Mesothelial cell of epicardium (in vitro differentiated cells): ENCODE data around the gene P2RX5. TPM values are rescaled to one million over a fixed set of nuclear protein-coding genes. Genes with fewer than 3 reads are reported as not detected.
A peak's percentile ranks its signal among the peaks of the same experiment; 100 is the strongest.

Experiments used
- DNase-seq, 2 experiments: peaks; one replicate each; pipeline ENCODE4 v3.0.0; 2021; ENCODE audit warnings: low spot score in 2 of 2; ENCODE audit not compliant: unreplicated experiment in 2 of 2
- H3K27ac Mint-ChIP-seq: 2 replicates; pipeline ENCODE4 v1.8.0; 2021; ENCODE audit warnings: mixed read lengths
- H3K27me3 Mint-ChIP-seq: 2 replicates; pipeline ENCODE4 v1.8.0; 2021; ENCODE audit warnings: low read depth, mixed read lengths
- H3K36me3 Mint-ChIP-seq: 2 replicates; pipeline ENCODE4 v1.8.0; 2021; ENCODE audit warnings: mixed read lengths
- H3K4me1 Mint-ChIP-seq: 2 replicates; pipeline ENCODE4 v1.8.0; 2021; ENCODE audit warnings: mixed read lengths
- H3K4me3 Mint-ChIP-seq: 2 replicates; pipeline ENCODE4 v1.8.0; 2021; ENCODE audit warnings: mild to moderate bottlenecking, moderate library complexity, mixed read lengths
- H3K9me3 Mint-ChIP-seq: 2 replicates; pipeline ENCODE4 v1.8.0; 2021; ENCODE audit warnings: mixed read lengths
- CTCF ChIP-seq: fragments of 200-600 bp; sonication (generic); IDR thresholded peaks from one replicate; pipeline ENCODE4 v1.5.0; 2021; ENCODE audit warnings: antibody characterized with exemption; ENCODE audit not compliant: unreplicated experiment
- total RNA-seq: library from RNA; stranded (reverse); gene quantifications from 3 replicates; pipeline ENCODE4 v1.2.1, GENCODE V29; 2021

Gene P2RX5
- total RNA-seq, 1 donor from 2014 or later, result 0.18 TPM

DNA sequence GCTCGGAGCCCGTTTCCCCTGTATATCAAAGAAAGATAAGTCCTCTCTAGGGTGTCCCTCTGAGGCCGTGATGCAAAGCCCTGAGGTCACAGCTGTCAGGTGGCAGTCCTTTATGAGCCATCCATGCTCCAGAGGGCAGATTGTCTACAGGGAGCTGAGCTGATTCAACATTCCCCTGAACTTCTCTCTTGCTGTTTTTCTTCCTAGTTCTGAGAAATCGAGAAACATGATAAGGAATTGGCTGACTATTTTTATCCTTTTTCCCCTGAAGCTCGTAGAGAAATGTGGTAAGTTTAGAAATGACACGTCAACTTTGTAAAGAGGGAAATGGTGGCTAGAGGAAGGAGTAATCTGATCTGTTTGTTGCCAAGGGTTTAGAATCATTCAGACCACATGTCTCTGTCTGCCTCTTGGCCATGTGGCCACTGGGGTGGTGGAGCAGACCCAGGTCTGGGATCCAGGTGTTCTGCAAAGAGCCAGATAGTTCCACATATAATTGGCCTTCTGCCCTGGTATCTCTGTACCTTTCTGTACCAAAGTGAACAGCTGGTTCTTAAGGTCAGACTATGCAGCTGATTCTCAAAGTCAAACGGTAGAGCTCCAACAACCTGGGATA lies 55.9 kb downstream of the P2RX5 start:
- H3K27ac Mint-ChIP-seq, result no peak overlapping the region
- no peak for TF ChIP-seq CTCF
- no peaks in the 10 kb centered on the region for H3K27me3 Mint-ChIP-seq
- H3K36me3 Mint-ChIP-seq, result no peaks in the 10 kb centered on the region
- peaks cover 11% of the 10 kb centered on the region for H3K4me1 Mint-ChIP-seq
- H3K4me3 Mint-ChIP-seq, result no peak overlapping the region
- DNase-seq, result no peak
- no peaks in the 10 kb centered on the region for H3K9me3 Mint-ChIP-seq

DNA sequence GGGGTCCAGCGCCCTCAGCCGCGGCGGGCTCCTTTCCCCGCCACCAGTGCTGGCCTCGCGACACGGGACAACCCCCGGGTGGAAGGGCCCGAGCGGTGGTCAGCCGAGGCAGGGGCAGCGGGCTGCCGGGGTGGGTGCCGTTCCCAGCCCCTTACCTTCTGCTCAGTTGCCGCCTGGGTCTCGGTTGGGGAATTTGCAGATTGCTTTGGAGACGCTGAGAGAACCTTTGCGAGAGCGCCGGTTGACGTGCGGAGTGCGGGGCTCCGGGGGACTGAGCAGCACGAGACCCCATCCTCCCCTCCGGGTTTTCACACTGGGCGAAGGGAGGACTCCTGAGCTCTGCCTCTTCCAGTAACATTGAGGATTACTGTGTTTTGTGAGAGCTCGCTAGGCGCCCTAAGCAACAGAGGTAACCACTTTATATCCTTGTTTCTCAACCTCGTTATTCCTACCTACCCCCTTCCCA lies 59.0 kb downstream of the P2RX5 start:
- Mint-ChIP-seq H3K4me3 (peak overlapping the region; percentile 99), H3K4me1 (peaks cover 17% of the 10 kb centered on the region), H3K27me3 (no peaks in the 10 kb centered on the region), H3K9me3 (no peaks in the 10 kb centered on the region), H3K27ac (peak overlapping the region; percentile 57), H3K36me3 (peaks cover 6% of the 10 kb centered on the region)
- no peak for DNase-seq
- no peak for TF ChIP-seq CTCF

DNA sequence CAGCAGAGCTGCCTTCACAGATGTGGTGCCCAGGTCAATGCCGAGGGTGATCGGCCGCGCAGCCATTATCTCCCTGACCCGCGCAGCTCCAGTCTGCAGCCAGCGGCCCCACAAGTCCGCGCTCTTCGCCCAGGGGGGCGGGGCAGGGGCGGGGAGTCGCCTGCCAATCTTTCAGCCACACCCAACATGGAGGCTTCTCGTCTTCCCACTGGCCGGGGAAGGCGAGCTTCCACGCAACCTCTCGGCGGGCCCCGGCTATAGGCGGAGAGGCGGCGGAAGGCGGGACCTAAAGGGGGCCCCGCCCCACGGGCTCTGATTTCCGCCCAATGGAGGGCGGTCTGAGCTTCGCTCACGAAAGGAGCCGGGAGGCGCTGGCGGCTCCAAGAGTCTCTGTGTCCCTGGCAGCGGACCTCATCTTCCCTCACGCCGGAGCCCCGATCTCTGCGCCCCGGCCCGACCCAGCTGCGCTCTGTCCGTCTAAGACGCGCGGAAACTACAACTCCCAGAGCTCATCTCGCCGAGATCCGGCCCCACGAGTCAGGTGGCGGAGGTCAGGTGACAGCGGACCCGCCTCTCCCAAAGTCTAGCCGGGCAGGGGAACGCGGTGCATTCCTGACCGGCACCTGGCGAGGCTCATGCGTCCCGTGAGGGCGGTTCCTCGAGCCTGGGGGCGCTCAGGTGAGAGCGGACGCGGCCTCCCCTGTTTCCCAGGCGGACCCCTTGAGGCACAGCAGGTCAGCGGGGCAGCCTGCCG lies 59.6 kb downstream of the P2RX5 start, which contains the start of the genes CTNS and SHPK:
TSS of gene CTNS (plus strand) at position 607 of the 754 bp plus-strand sequence. CDS start 3,447 bp downstream, outside the sequence.
TSS of gene SHPK (minus strand) at position 97 of the 754 bp plus-strand sequence. CDS start at position 66, 31 bp downstream.
- H3K4me3 Mint-ChIP-seq, result peak within 1 kb of the TSS; percentile 99
- H3K4me1 Mint-ChIP-seq, result peaks cover 17% of the 10 kb centered on the region
- peak; percentile 92 to 96 for DNase-seq
- H3K36me3 Mint-ChIP-seq, result peaks cover 6% of the 10 kb centered on the region
- no peaks in the 10 kb centered on the region for H3K27me3 Mint-ChIP-seq
- H3K9me3 Mint-ChIP-seq, result no peaks in the 10 kb centered on the region
- peak within 1 kb of the TSS; percentile 99 for H3K27ac Mint-ChIP-seq
- TF ChIP-seq CTCF, result no peak

GRCh38 chr17:3635474-3636153 lies 60.3 kb downstream of the P2RX5 start:
- H3K4me1 Mint-ChIP-seq, result peaks cover 17% of the 10 kb centered on the region
- peaks cover 6% of the 10 kb centered on the region for H3K36me3 Mint-ChIP-seq
- peak overlapping the region; percentile 99 for H3K4me3 Mint-ChIP-seq
- no peaks in the 10 kb centered on the region for H3K9me3 Mint-ChIP-seq
- no peak for DNase-seq
- H3K27ac Mint-ChIP-seq, result peak overlapping the region; percentile 84
- TF ChIP-seq CTCF, result no peak
- H3K27me3 Mint-ChIP-seq, result no peaks in the 10 kb centered on the region

DNA sequence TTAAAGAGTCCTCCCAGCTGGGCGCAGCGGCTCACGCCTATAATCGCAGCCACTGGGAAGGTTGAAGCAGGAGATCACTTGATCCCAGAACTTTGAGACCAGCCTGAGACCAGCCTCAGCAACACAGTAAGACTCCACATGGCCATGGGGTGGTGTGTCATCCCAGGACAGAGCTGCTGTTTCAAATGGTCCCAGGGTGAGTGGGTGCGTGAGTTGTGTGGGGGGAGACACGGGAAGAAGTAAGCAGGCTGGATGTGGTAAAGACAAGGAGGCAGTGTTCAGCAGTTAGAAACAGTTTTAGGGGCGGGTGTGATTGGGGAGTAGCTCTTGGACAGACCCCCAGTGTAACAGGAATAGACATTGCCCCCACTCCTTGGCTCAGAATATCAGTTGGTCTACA lies 63.7 kb downstream of the P2RX5 start:
- DNase-seq, result no peak
- Mint-ChIP-seq H3K36me3 (peaks cover 19% of the 10 kb centered on the region), H3K27me3 (no peaks in the 10 kb centered on the region), H3K27ac (no peak overlapping the region), H3K4me1 (peaks cover 12% of the 10 kb centered on the region), H3K4me3 (no peak overlapping the region), H3K9me3 (no peaks in the 10 kb centered on the region)
- no peak for TF ChIP-seq CTCF
